ENCODE measurements around the gene KCNAB2.
"Not testable (repeated sequence)": the region's sequence is repeated elsewhere in the genome, so short reads cannot be mapped to it uniquely, and the experiment has no call there.

The KCNAB2 gene

GRCh38 chr1:6054596-6054995 lies 8.9 kb downstream of the KCNAB2 start:
- no peak for DNase-seq (ENCODE audit: low spot score)

- DNase-seq (ENCODE audit: low spot score), result no peak
Measured at GRCh38 chr1:6056572-6056948, 10.9 kb downstream of the KCNAB2 start.

- no peak for DNase-seq (ENCODE audit: low spot score)
Measured at GRCh38 chr1:6057170-6057845, 11.6 kb downstream of the KCNAB2 start.

GRCh38 chr1:6059866-6060265 lies 14.2 kb downstream of the KCNAB2 start:
- no peak for DNase-seq (ENCODE audit: low spot score)

- DNase-seq (ENCODE audit: low spot score), result no peak
Measured at GRCh38 chr1:6062670-6063069, 17.0 kb downstream of the KCNAB2 start.

DNA sequence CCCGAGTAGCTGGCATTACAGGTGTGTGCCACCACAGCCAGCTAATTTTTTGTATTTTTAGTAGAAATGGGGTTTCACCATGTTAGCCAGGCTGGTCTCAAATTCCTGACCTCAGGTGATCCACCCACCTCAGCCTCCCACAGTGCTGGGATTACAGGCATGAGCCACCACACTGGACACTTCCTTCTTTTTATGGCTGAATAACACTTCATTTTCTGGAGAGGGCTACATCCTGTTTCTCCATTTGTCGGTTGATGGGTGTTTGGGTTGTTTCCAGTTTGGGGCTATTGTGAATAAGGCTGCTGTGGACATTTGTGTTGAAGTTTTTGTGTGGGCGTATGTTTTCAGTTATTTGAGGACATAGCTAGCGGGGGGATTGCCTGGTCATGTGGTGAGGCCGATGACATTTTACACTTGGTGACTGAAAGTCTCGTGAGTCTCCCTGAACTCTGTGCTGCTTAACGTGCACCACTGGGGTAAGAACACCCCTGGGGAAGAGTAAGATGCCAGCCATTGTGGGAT lies 17.9 kb downstream of the KCNAB2 start:
- not testable (repeated sequence) for DNase-seq (ENCODE audit: low spot score)

- no peak for DNase-seq (ENCODE audit: low spot score)
Measured at GRCh38 chr1:6065093-6065858, 19.6 kb downstream of the KCNAB2 start.

- no peak for DNase-seq (ENCODE audit: low spot score)
Measured at GRCh38 chr1:6066680-6067079, 21.0 kb downstream of the KCNAB2 start.

DNA sequence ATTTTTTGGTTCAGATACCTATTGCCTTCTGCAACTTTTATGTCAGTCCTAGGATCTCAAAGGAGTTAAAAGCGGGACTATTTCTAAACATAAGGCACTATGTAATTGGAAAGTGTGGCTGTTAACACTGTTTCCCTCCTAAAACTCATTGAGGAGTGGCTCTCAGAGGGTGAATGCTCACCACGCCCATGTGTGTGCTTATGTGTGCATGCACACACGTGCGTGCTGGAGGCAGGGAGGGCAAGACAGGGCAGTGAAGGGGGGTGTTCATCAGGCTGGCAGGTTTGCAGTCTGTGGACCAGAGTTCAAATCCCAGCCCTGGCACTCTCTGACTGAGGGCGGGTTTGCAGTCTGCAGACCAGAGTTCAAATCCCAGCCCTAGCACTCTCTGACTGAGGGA lies 22.4 kb downstream of the KCNAB2 start:
- no peak for DNase-seq (ENCODE audit: low spot score)

DNA sequence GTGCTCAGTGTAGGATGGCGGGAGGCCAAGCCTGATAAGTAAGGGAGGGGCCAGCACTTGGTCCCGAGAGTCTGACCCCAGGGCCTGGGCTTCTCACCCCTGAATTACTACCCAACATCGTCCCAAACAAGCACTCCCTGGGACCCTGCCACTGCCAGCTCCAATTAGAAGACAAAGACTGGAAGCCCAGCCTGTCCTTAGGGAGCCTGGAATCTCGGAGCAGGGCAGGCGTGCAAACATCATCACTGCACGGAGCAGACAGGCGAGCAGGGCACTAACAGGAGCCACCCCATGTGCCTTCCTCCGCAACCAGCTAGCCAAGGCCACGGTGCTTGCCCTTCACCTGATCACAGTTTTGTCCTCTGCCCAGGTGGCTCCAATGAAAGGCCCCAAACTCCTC lies 23.2 kb downstream of the KCNAB2 start:
- no peak for DNase-seq (ENCODE audit: low spot score)

DNA sequence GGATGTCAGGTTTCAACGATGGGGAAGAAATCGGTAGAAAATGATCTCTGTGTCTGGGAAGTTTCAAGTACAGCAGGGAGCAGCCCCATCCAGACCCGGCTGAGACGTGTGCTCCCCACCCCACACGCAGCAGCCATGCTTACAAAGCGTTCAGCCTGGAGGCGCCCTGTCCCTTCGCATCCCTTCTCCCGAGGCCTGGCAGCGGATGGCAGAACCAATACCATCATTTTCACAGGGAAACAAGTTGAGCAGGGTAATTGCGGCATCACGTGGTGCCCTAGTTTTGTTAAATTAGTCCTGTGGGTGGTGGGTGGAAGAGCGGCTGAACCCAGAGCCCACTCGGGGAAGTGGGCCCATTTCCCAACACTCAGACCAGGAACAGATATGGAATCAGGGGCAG lies 23.9 kb downstream of the KCNAB2 start:
- DNase-seq (ENCODE audit: low spot score), result no peak

DNA sequence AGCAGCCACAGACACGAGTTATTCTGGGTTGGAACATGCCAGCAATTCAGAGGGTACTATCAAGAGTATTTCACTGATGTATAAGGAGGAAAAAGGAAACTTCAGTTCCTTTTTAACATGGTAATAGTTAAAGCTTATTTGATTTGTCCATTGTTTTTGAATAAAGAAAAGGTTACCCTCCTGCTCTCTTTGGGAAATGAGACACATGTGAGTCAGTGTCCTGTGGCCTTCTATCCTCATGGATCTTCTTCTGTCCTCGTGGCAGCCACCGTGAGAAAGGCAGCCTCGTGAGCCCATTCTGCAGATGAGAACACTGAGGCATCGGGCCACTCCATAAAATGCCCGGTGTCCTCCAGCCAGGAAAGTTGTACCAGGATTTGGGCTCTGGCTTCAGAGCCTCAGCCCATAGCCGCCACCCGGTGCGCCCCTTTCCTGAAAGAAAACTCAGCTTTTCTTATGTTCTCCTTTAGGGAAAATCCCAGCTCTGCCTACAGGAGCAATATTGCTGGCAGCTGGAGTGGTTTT lies 24.8 kb downstream of the KCNAB2 start:
- DNase-seq (ENCODE audit: low spot score), result no peak

DNA sequence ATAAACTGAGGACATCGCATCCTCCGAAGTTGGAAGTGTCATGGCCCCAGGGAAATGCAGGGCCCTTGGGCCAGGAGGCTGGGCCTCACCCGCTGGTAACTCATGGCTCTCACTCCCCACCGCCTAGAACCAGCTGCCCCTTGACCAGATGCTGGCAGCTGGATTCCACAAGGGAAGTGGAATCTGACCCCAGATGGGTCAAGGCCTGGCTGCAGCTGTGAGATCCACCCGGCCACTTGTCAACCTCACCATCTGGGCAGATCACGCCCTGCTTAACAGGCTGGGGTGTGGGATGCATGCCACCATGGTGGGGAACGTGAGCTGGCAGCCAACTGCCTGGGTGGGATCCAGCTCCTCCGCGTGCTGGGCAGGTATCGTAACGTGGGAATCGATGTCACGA lies 25.5 kb downstream of the KCNAB2 start:
- DNase-seq (ENCODE audit: low spot score), result no peak

GRCh38 chr1:6072774-6073479 lies 27.2 kb downstream of the KCNAB2 start:
- no peak for DNase-seq (ENCODE audit: low spot score)

GRCh38 chr1:6073480-6074053 lies 27.9 kb downstream of the KCNAB2 start:
- no peak for DNase-seq (ENCODE audit: low spot score)

DNA sequence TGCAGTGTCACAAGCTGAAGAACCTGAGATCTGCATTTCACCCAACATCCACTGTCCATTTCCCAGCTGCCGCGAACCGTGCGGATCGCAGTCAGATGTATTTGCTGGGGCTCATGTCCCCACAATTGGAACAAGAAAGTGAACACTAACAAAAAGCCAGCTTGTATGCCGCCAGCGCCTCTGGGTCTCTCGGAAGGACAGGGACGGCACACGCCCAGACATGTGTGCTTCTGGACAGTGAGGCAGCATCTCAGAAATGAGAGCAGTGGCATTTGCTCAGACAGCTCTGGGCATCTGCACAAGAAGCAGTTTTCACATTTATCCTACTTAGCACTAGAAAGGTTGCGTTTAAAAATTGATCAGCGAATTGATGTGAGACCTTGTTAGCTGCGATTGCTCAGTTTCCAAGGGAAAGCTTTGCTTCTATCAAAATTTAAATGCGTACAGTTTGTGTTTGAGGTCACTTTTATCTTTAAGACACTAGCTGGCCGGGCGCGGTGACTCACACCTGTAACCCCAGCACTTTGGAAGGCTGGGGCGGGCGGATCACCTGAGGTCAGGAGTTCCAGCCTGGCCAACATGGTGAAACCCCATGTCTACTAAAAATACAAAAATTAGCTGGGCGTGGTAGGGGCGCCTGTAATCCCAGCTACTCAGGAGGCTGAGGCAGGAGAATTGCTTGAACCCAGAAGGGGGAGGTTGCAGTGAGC lies 28.7 kb downstream of the KCNAB2 start:
- DNase-seq (ENCODE audit: low spot score), result no peak

DNA sequence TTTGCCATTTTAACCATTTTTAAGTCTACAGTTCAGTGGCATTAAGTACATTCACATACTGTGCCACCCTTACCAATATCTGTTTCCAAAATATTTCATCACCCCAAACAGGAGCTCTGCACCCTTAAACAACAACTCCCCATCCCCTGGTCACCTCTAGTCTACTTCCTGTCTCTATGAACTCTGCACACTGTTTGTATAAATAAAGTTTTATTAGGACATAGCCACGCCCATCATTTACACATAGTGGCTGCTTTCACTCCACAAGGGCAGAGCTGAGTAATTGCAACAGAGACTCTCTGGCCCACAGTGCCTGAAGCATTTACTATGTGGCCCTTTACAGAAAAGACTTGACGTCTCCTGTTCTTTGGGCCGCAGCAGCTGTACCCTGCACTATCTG lies 30.1 kb downstream of the KCNAB2 start:
- DNase-seq (ENCODE audit: low spot score), result no peak

DNA sequence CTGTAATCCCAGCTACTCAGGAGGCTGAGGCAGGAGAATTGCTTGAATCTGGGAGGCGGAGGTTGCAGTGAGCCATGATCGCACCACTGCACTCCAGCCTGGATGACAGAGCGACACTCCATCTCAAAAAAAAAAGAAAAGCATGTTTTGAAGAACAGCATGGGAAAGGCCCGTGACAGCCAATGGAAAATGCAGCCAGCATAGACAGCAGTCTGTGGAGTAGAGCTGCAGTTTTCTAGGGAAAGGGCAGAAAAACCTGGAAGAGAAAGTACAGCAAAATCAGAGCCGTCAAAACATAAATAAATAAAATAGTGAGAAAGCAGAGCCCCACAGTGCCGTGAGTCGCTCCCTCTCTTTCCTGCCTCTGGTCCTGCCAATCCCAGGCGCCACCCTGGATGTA lies 31.4 kb downstream of the KCNAB2 start:
- DNase-seq (ENCODE audit: low spot score), result not testable (repeated sequence)

GRCh38 chr1:6077506-6077905 lies 31.8 kb downstream of the KCNAB2 start:
- no peak for DNase-seq (ENCODE audit: low spot score)

DNA sequence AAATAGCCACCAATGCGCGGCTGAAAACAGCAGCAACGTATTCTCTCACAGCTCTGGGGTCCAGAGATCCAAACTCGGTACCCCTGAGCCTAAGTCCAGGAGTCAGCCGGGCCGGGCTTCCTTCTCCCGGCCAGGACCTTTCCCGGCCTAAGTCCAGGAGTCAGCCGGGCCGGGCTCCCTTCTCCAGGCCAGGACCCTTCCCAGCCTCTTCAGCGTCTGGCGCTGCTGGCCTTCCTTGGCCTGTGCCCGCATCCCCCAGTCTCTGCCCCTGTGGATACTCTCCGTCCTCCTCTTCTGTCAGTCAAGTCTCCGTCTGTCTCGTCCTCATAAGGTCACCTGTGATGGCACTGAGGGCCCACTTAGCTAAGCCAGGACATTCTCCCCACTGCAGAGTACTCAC lies 32.2 kb downstream of the KCNAB2 start:
- no peak for DNase-seq (ENCODE audit: low spot score)

DNA sequence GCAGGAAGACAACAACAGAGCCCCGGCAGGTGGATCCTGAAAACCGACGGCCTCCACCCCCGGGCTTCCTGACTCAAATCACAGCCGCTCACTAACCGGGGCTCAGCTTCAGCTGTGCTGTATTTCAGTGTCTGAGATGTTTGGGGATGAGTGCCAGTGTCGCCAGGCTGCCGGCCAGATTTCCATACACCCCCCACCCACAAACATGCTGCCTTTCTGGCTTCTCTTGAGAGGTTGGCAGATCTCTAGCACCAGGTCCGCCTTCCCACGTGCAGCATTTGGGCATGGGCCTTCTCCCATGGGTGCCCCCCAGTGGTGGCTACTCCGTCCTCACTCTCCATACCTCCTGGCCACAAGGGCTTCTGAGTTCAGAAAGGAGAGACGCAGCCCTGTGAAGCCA lies 34.8 kb downstream of the KCNAB2 start:
- no peak for DNase-seq (ENCODE audit: low spot score)

- DNase-seq (ENCODE audit: low spot score), result no peak
Measured at GRCh38 chr1:6081901-6082300, 36.2 kb downstream of the KCNAB2 start.

Measured in D341Med (cell line).